IgD-negative memory B cell (primary cell): ENCODE results near the gene IFT27. TPM values are rescaled to one million over a fixed set of nuclear protein-coding genes. Genes with fewer than 3 reads are reported as not detected.

Experiments used
- H3K27ac Mint-ChIP-seq, 3 donors: one replicate each; pipeline ENCODE4 v1.8.0; 2020 to 2022; ENCODE audit warnings: mild to moderate bottlenecking in 3 of 3, mixed read lengths in 3 of 3, moderate library complexity in 1 of 3
- H3K27me3 Mint-ChIP-seq: one replicate; pipeline ENCODE4 v1.8.0; 2021; ENCODE audit warnings: mixed read lengths
- H3K36me3 Mint-ChIP-seq: one replicate; pipeline ENCODE4 v1.8.0; 2020; ENCODE audit warnings: mild to moderate bottlenecking, mixed read lengths
- H3K4me1 Mint-ChIP-seq, 3 donors: one replicate each; pipeline ENCODE4 v1.8.0; 2020 to 2022; ENCODE audit warnings: mixed read lengths in 3 of 3, mild to moderate bottlenecking in 1 of 3
- H3K4me3 Mint-ChIP-seq, 4 donors: one replicate each; pipeline ENCODE4 v1.8.0; 2020 to 2022; ENCODE audit warnings: mild to moderate bottlenecking in 4 of 4, mixed read lengths in 4 of 4, moderate library complexity in 3 of 4
- H3K9me3 Mint-ChIP-seq, 3 donors: one replicate each; pipeline ENCODE4 v1.8.0; 2020 to 2021; ENCODE audit warnings: mixed read lengths in 3 of 3, mild to moderate bottlenecking in 1 of 3
- polyA plus RNA-seq: library from polyadenylated mRNA; unstranded; fragments of 300-500 nt; fragmentation: Illumina TruSeq; gene quantifications from one replicate; pipeline ENCODE4 v1.2.3, GENCODE V29; 2021

The IFT27 gene
- polyA plus RNA-seq, 1 donor from 2014 or later = 12.4 TPM

- peak overlapping the region; percentile 80 to 98 (median 92) for H3K4me3 Mint-ChIP-seq
- peaks cover 3% of the 10 kb centered on the region for H3K36me3 Mint-ChIP-seq
- no peaks in the 10 kb centered on the region for H3K9me3 Mint-ChIP-seq
- H3K27ac Mint-ChIP-seq = peak overlapping the region; percentile 83 to 97 (median 96)
- H3K27me3 Mint-ChIP-seq = no peaks in the 10 kb centered on the region
- peaks cover 10 to 16% (median 16%) of the 10 kb centered on the region in 3 donors for H3K4me1 Mint-ChIP-seq
These were observed 803 bp upstream of the IFT27 start for GRCh38 chr22:36776722-36777121.

- Mint-ChIP-seq H3K27me3 (no peaks in the 10 kb centered on the region), H3K27ac (peak overlapping the region; percentile 83 to 96 (median 93)), H3K4me1 (peaks cover 9 to 16% (median 14%) of the 10 kb centered on the region in 3 donors), H3K36me3 (peaks cover 5% of the 10 kb centered on the region), H3K4me3 (peak overlapping the region; percentile 80 to 98 (median 92)), H3K9me3 (no peaks in the 10 kb centered on the region)
These were observed 344 bp downstream of the IFT27 start for GRCh38 chr22:36775586-36775963.

GRCh38 chr22:36773935-36774334, 2.0 kb downstream of the IFT27 start:
- no peaks in the 10 kb centered on the region for H3K9me3 Mint-ChIP-seq
- H3K36me3 Mint-ChIP-seq = peaks cover 5% of the 10 kb centered on the region
- H3K4me3 Mint-ChIP-seq = peak overlapping the region in 1 of 4 donors; percentile 56
- H3K27ac Mint-ChIP-seq = no peak overlapping the region
- no peaks in the 10 kb centered on the region for H3K27me3 Mint-ChIP-seq
- H3K4me1 Mint-ChIP-seq = peaks cover 9 to 17% (median 14%) of the 10 kb centered on the region in 3 donors

GRCh38 chr22:36772451-36772850, 3.5 kb downstream of the IFT27 start:
- H3K4me3 Mint-ChIP-seq = peak overlapping the region in 1 of 4 donors; percentile 32
- peaks cover 9 to 18% (median 14%) of the 10 kb centered on the region in 3 donors for H3K4me1 Mint-ChIP-seq
- H3K27ac Mint-ChIP-seq = no peak overlapping the region
- no peaks in the 10 kb centered on the region for H3K9me3 Mint-ChIP-seq
- peaks cover 5% of the 10 kb centered on the region for H3K36me3 Mint-ChIP-seq
- no peaks in the 10 kb centered on the region for H3K27me3 Mint-ChIP-seq

GRCh38 chr22:36771356-36772063, 4.4 kb downstream of the IFT27 start:
- Mint-ChIP-seq H3K36me3 (peaks cover 8% of the 10 kb centered on the region), H3K4me3 (peak overlapping the region in 1 of 4 donors; percentile 71), H3K9me3 (no peaks in the 10 kb centered on the region), H3K4me1 (peaks cover 8 to 17% (median 10%) of the 10 kb centered on the region in 3 donors), H3K27me3 (no peaks in the 10 kb centered on the region), H3K27ac (no peak overlapping the region)

- peaks cover 8% of the 10 kb centered on the region for H3K36me3 Mint-ChIP-seq
- no peaks in the 10 kb centered on the region for H3K27me3 Mint-ChIP-seq
- no peaks in the 10 kb centered on the region for H3K9me3 Mint-ChIP-seq
- H3K4me1 Mint-ChIP-seq = peaks cover 4 to 13% (median 8%) of the 10 kb centered on the region in 3 donors
- no peak overlapping the region for H3K27ac Mint-ChIP-seq
- peak overlapping the region in 1 of 4 donors; percentile 71 for H3K4me3 Mint-ChIP-seq
These were observed 5.2 kb downstream of the IFT27 start for GRCh38 chr22:36770513-36771231.

GRCh38 chr22:36769541-36770512, 6.1 kb downstream of the IFT27 start:
- Mint-ChIP-seq H3K27ac (peak overlapping the region in 1 of 3 donors; percentile 70), H3K9me3 (no peaks in the 10 kb centered on the region), H3K4me3 (peak overlapping the region in 1 of 4 donors; percentile 71), H3K4me1 (peaks cover 0 to 7% (median 1%) of the 10 kb centered on the region in 3 donors), H3K27me3 (no peaks in the 10 kb centered on the region), H3K36me3 (peaks cover 8% of the 10 kb centered on the region)

- Mint-ChIP-seq H3K4me1 (peaks cover 0 to 6% (median 0%) of the 10 kb centered on the region in 3 donors), H3K27me3 (no peaks in the 10 kb centered on the region), H3K9me3 (no peaks in the 10 kb centered on the region), H3K27ac (no peak overlapping the region), H3K36me3 (peaks cover 5% of the 10 kb centered on the region), H3K4me3 (no peak overlapping the region)
These were observed 7.3 kb downstream of the IFT27 start for GRCh38 chr22:36768616-36769015.

GRCh38 chr22:36768141-36768540, 7.8 kb downstream of the IFT27 start:
- no peak overlapping the region for H3K27ac Mint-ChIP-seq

GRCh38 chr22:36767035-36767775, 8.7 kb downstream of the IFT27 start:
- Mint-ChIP-seq H3K4me1 (peaks cover 0 to 7% (median 0%) of the 10 kb centered on the region in 3 donors), H3K4me3 (no peak overlapping the region), H3K27ac (no peak overlapping the region), H3K27me3 (no peaks in the 10 kb centered on the region), H3K36me3 (peaks cover 8% of the 10 kb centered on the region), H3K9me3 (peaks cover 0 to 4% (median 0%) of the 10 kb centered on the region in 3 donors)

More at GRCh38 chr22:36768141-36768540, 7.8 kb downstream of the IFT27 start:
- Mint-ChIP-seq H3K4me1 (peaks cover 0 to 6% (median 0%) of the 10 kb centered on the region in 3 donors), H3K36me3 (peaks cover 5% of the 10 kb centered on the region), H3K27me3 (no peaks in the 10 kb centered on the region), H3K4me3 (no peak overlapping the region), H3K9me3 (no peaks in the 10 kb centered on the region)

GRCh38 chr22:36765943-36766450, 9.9 kb downstream of the IFT27 start:
- Mint-ChIP-seq H3K27me3 (no peaks in the 10 kb centered on the region), H3K9me3 (peaks cover 0 to 4% (median 0%) of the 10 kb centered on the region in 3 donors), H3K4me3 (no peak overlapping the region), H3K4me1 (peaks cover 0 to 6% (median 0%) of the 10 kb centered on the region in 3 donors), H3K27ac (no peak overlapping the region), H3K36me3 (peaks cover 8% of the 10 kb centered on the region)

GRCh38 chr22:36765131-36765942, 10.6 kb downstream of the IFT27 start:
- Mint-ChIP-seq H3K9me3 (peaks cover 0 to 4% (median 0%) of the 10 kb centered on the region in 3 donors), H3K27ac (peak overlapping the region in 2 of 3 donors; percentile 48 to 73), H3K36me3 (peaks cover 9% of the 10 kb centered on the region), H3K27me3 (no peaks in the 10 kb centered on the region), H3K4me1 (peaks cover 0 to 6% (median 0%) of the 10 kb centered on the region in 3 donors), H3K4me3 (no peak overlapping the region)

- no peaks in the 10 kb centered on the region for H3K27me3 Mint-ChIP-seq
- peaks cover 9% of the 10 kb centered on the region for H3K36me3 Mint-ChIP-seq
- no peak overlapping the region for H3K27ac Mint-ChIP-seq
These were observed 11.3 kb downstream of the IFT27 start for GRCh38 chr22:36764641-36765040.

More at GRCh38 chr22:36764641-36765040, 11.3 kb downstream of the IFT27 start:
- Mint-ChIP-seq H3K4me3 (no peak overlapping the region), H3K9me3 (peaks cover 0 to 4% (median 0%) of the 10 kb centered on the region in 3 donors), H3K4me1 (peaks cover 0 to 6% (median 0%) of the 10 kb centered on the region in 3 donors)
